ENCODE measurements around the gene TRIOBP.

The TRIOBP gene

DNA sequence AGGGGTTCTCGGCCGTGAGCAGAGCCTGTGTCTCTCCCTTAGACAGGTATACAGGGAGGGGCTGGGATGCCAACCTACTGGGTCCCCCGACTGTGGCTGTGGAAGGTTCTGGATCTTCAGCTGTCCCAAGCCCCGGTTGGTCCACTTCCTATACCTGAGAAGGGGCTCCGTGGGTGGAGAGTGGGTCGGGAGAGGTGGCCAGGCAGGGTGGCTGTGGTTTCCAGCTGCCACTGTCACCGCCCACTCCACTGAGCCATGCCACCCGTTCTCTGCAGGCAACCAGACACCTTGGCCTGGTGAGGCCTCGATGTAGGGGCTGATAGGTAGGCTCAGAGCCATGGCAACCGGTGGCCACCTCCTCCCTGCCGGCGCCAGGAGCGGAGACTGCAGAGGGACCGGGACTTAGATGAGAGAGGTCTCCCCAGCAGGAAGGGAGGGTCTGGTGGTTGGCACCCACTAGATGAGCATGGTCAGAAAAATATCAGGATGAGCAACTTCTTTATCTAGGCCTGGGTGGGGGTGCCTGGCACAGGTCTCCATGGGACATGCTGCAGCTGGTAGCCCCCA is 53.8 kb downstream of the TRIOBP start:
- no peak for DNase-seq

DNA sequence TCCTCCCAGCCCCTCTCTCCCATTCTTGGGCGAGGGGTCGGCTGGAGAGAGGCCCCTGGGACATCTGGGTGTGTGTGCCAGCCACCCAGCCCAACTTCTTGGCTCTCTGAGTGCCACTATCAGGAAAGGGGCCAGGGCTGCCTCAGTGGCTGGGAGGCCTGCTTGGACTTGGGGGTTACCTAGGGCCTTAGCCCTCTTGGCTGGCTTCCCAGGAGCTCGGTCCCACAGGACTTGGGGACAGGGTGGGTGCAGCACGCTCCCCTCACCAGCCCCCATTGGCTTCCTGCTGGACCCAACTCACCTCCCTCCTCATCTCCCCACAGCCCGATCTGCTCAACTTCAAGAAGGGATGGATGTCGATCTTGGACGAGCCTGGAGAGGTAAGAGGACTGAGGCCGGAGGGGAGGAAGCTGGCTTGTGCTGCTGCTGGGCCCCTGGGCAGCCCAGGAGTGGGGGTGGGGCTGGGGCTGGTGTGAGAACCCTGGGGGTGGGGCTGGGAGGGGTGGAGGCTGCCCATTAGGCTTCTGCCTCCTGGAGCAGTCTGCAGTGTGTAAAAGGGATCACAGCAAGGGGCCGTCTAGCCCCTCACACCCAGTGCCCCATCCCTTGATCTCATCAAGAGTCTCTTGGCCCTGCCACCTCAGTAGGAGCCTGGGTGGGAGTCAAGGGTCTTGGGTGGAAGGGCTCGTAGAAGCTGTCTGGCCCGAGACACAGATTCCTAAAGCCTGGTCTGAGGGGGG is 54.8 kb downstream of the TRIOBP start:
- no peak for DNase-seq

DNA sequence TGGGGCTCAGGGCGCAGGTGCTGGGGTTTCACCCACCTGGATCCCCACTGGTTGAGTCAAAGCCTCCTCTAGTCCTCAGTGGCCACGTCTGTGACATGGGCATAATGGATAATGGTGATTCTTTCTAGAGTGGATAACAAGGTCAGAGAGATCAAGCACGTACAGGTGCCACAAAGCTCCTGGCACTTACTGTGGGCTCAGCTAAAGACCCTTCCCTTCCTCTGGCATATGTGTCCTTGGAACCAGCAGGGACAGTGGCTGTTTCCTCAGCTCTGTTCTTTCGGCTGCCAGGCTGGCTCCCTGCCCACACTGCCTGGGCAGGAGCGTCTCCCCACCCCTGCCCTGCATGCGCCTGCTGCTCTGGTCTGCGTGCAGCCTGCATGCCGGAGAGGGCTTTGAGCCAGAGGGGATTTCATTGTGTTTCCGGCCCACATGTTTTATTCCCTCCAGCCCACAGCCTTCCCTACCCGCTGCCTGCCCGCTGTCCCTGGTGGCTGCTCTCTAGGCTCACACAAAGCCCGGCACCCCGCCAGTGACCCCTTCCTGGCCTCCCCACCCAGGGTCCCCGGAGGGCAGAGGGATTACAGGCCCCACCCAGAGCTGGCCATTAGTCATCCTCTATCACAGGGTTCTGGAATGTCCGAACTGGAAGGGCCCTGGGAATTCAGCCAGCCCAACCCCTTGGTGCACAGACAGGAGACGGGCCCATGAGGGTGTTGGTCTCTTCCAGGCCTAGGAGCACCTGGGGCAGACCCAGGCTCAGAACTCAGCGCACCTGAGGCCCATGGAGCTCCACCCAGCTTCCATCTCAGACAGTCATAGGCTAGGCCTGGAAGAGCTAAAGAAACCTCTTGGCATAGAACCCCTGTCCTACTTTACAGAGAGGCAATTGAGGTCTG is 55.6 kb downstream of the TRIOBP start:
- no peak for DNase-seq

DNA sequence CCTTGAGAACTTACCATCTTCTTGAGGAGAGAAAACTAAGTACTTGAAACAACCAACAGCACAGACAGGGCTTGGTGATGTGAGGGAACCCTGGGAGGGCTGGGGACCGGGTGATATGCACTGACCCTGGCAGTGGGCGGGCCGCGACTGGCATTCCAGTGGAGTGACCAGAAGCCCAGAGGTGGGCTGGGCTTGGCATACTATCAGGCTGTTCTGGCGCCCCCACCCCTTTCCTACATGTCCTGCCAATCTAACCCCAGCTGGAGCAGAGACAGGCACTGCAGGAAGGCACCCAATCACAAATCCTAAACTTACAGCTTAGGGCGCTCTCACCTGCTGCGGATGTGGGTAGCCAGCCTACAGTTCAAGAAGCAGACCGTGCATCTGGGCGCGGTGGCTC is 56.9 kb downstream of the TRIOBP start:
- DNase-seq: no peak

DNA sequence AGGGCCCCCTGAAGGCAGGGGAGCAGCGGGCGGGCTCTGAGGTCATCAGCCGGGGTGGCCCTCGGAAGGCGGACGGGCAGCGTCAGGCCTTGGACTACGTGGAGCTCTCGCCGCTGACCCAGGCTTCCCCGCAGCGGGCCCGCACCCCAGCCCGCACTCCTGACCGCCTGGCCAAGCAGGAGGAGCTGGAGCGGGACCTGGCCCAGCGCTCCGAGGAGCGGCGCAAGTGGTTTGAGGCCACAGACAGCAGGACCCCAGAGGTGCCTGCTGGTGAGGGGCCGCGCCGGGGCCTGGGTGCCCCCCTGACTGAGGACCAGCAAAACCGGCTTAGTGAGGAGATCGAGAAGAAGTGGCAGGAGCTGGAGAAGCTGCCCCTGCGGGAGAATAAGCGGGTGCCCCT is 60.8 kb downstream of the TRIOBP start:
- no peak for DNase-seq

DNA sequence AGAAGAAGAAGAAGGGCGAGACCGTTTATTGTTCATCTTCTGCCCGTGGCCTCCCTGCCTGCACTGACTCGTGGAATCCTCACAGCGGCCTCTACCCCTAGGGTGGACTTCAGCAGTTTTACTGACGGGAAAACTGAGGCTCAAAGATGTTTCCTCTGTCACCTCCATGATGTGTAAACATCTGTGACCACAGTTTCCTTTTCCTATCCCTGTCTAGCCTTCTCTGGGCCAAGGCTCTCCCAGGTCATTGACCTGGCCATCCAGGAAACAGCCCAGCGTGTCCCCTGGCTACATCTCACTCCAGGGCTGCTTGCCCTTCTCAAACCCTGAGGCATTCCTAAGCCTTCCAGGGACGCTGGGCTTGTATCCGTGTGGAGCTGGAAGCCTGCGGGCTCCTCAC is 61.8 kb downstream of the TRIOBP start:
- no peak for DNase-seq

DNA sequence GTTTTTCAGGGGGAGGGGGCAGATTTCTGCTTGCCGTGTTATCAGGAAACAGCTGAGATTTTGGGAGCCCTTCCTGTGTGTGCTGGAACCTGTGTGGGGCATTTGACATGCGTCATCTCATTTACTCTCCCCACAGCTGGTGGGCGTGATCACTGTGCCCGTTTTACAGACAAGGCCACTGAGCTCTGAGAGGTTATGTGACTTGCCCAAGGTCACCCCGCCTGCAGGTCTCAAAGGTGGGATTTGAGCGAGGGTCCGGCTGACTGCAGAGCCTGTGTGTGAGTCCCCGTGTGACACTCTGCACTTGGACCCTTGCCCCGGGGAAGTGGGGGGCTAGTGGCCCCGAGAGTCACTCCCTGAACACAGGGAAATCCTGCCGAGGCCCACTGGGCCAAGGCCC is 62.4 kb downstream of the TRIOBP start:
- no peak for DNase-seq

DNA sequence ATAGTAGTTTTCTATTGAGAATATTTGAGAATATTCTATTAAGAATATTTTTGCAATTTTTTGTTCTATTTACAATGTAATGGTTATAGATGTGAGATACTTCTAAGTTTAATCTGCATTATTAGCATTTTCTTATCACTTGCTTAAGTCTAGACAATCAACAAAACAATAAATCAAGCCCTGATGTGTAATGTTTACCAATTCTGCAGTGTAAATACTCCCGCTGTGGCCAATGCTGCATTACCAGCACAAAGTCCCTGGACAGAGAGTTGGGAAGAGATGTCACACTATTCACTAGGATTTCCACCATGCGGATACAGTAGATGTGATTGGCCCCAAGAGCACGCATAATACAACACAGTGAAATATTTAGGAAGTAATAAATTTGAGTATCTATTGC is 63.3 kb downstream of the TRIOBP start:
- no peak for DNase-seq

DNA sequence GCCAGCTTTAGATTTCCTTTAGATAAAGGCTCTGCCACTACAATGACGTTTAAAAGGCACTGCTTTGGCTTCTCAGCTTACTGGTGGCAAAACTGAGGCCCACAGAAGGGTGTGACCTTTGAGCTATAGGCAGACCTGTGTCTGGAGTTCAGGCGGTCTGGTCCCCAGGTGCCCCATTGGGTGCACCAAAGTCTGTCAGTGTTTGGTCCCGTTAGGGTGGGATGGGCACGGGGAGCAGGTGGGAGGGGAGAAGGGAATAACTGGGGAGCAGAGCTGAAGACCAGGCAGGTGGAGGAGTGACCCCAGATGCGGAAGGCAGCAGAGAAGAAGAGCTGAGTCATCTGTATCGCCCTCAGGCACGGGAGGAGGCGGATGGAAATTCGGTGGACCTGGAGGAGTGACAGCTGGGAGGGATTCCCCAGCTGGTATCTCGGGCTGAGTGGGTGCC is 65.6 kb downstream of the TRIOBP start:
- no peak for DNase-seq

DNA sequence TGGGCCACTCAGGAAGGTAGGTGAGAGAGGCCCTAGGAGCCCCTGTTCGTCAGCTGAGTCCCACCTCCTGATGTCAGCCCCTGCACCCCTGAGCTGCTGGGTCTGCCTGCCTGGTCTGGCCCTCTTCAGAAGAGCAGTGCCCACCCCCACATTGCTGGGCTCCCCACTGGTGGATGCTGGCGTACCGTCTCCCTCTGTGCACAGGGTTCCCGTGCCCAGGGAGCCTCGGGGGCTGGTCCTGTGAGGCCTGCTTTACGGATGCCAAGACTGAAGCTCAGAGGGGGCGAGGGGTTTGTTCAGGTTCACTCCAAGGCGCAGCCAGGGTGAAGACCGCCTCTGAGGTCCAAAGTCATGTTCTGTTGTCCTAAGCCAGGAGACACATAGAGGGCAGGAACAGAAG is 66.2 kb downstream of the TRIOBP start:
- DNase-seq: no peak

DNA sequence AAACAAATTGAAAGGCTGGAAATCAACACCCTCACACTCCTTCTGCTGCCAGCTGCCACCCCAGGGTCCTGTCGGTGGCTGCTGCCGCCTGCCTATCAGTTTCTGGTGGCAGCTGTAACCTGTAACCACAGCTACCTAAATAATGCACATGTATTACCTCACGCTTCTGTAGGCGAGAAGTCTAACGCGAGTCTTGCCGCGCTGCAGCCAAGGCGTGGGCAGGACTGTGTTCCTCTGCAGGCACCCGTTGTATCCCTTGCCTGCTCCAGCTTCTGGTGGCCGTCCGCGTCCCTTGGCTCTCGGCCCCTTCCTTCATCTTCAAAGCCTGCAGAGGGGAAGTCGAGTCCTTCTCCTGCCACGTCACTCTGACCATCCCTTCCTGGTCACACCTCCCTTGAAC is 66.8 kb downstream of the TRIOBP start:
- no peak for DNase-seq

DNA sequence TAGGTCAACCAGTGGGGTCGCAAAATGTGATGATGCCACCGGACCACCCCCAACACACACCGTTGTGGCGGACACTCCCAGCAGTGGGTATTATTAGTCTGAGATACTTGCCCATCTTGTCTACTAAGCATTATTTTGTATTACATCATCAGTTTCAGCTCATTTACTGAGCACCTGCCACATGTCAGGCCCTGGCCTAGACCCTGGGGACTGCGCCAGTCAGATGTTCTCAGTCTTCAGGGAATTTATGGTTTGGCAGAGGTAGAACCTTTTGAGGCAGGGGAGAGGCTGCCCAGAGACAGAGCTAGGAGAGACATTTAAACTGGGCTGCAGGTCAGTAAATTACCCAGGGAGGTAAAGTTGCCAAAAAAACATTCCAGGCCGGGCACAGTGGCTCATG is 67.8 kb downstream of the TRIOBP start:
- DNase-seq: no peak

DNA sequence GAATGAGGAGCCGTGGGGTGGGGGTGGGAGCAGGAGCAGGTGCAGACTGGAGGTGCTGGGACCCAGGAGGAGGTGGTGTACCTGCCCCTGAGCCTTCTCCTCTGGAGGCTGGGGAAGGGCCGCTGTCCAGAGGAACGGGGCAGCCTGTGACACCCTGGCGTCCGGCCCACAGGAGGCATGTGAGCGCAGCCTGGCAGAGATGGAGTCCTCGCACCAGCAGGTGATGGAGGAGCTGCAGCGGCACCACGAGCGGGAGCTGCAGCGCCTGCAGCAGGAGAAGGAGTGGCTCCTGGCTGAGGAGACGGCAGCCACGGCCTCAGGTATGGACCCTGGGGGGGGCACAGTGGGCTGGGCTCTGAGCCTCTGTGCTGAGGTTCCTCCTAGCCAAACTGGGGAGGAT is 68.7 kb downstream of the TRIOBP start:
- DNase-seq: no peak

DNA sequence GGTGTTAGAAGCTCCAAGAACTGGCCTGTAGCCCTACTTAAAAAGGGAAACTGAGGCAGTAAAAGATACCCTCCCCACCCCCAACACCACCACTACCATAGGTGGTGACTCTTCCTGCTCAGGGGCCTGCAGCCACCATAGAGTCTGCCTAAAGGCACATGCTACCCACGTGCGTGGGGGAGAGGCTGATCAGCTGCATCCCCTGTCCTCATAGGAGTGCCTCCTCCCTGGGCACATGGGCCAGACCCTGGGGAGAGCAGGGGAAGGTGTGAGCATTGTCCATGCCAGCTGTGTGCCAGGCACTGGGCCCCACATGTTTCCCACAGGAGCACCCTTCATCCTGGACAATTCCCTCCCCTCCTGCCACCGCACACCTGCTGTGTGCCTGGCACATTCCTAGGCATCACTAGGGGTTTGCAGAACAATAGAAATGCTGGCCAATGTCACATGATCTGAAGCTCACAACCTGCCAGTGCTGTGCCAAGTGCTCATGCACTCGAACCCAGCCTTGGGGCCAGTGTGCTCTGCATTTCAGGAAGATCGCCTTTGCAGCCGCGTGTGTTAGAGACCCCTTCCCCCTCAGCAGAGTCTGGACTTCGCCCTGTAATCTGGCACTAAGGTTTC is 69.2 kb downstream of the TRIOBP start:
- DNase-seq: no peak

DNA sequence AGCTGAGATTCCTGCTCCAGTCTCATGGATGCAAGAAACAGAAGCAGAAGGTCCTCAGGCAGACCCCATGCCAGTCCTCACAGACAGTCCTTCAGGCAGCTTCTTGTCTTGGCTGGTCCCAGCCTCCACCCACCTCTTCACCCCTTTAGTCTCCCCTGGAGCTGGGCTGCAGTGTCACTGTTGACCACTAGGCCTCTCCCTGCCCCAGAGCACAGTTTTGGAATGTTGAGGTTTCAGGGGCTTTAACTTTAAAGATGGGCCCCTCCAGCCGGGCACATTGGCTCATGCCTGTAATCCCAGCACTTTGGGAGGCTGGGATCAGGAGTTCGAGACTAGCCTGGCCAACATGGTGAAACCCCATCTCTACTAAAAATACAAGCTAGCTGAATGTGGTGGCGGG is 71.4 kb downstream of the TRIOBP start:
- no peak for DNase-seq

DNA sequence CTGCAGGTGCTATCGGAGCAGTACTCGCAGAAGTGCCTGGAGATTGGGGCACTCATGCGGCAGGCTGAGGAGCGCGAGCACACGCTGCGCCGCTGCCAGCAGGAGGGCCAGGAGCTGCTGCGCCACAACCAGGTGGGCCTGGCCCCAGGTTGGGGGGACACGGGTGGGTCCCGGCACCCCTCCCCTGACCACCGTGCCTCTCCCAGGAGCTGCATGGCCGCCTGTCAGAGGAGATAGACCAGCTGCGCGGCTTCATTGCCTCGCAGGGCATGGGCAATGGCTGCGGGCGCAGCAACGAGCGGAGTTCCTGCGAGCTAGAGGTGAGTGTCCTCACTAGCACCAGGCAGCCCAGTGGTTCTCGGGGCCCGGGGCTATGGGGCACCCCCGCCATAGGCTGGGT is 72.2 kb downstream of the TRIOBP start:
- no peak for DNase-seq

DNA sequence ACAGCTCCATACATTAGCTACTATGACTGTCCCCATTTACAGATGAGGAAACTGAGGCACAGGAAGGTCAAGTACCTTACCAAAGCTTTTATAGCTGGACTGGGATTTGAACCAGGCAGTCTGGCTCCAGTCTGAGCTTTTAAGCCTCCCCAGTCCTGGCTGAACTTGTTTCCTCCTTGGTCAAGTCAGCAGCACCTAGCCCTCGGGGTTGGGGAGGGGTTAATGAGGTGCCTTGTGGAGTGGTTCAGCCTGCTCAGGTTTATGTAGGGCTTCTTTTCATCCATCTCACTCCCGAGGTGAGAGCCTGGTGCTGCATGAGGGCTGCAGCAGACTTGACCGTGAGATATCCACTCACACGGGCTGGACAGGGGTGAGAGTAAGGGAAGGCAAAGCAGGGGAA is 74.2 kb downstream of the TRIOBP start:
- DNase-seq: no peak

DNA sequence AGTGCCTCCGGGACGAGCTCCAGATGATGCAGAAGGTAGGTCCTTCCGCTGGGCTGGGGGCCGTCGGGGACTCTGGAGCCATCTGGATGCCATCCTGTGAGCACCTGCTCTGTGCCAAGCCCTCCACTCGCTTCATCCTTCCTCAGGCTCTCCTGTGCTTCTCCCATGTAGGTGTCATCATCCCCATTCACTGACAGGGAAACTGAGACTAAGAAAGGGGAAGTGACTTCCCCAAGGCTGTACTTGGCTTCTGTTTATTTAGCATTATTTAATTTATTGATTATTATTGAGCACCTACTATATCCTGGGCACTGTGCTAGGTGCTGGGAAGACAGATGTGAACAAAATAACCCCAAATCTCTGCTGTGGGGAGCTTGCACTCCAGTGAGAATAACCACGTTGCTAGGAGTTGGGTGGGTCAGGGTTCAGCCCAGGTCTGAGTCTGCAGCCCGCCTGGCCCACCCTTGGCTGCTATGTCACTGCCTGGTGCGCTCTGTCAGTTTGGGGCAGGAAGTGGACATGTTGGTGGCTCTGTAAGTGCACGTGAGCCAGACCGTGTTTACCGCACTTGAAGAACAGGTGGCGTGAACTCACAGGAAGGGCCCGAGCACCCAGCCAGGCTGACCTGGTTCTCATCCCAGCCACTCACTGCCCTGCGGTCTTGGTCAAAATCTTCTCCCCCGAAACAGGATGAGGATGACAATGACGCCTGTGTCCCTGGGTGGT is 75.0 kb downstream of the TRIOBP start:
- no peak for DNase-seq

DNA sequence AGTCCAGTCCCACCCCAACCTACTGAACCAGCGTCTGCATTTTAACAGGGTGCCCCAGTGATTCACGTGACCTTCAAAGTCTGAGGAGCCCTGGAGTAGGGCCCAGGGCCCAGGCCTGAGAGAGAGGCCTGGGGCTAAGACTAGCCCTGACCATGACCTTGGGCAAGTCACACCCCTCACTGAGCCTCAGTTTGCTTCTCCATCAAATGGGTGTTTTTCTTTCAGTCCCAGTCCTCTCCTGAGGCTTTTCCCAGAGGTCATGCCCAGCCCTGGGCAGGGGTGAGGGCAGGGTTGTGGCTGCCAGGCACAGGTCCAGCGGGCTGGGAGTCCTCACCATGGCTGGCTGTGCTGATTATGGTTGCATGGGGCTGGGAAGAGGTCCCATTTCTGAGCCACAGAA is 77.9 kb downstream of the TRIOBP start:
- no peak for DNase-seq

DNA sequence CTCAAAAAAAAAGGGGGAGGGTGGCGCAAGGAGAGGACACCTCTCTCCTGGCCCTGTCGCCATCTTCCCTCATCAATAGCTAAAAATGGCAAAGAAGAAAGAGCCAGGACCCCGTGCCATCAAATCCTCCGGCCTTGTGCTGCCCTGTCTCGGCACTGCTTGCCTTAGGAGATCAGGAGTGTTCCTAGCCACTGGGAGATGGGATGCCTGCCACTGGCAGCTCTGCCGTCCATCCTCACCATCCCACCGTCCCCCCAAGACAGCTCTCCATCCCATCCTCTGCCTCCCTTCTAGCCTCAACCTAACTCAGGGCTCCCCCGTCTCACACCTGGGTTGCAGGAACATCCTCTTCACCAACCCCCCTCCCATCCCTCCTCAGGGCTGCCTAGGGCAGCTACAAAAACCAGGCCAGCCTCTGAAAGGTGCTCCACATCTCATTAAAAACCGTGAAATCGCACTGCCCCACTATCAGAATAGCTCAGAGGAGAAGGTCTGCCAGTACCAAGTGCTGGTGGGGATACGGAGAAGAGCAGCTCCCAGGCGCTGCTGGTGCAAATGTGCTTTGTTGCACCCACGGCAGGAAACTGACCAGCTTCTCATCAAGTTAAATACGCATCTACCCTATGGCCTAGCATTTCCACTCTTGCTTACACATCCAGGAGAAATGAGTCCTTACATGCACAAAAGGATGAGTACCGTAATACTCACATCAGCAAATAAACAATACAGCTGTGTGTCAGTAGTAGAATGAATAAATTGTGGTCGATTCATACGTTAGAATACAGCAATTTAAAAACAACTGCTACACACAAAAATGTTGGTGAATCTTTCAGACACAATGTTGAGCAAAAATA is 79.2 kb downstream of the TRIOBP start:
- no peak for DNase-seq

DNA sequence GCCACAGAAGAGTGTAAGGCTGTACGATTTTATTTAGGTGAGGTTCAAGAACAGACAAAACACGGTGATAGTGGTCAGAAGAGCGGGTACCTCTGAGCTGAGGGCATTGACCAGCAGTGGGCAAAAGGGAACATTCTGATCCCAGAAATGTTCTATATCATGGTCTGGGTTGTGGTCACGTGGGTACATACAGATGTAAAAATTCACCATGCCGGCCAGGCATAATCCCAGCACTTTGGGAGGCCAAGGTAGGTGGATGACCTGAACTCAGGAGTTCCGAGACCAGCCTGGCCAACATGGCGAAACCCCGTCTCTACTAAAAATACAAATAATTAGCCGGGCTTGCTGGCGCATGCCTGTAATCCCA is 79.8 kb downstream of the TRIOBP start:
- no peak for DNase-seq

DNA sequence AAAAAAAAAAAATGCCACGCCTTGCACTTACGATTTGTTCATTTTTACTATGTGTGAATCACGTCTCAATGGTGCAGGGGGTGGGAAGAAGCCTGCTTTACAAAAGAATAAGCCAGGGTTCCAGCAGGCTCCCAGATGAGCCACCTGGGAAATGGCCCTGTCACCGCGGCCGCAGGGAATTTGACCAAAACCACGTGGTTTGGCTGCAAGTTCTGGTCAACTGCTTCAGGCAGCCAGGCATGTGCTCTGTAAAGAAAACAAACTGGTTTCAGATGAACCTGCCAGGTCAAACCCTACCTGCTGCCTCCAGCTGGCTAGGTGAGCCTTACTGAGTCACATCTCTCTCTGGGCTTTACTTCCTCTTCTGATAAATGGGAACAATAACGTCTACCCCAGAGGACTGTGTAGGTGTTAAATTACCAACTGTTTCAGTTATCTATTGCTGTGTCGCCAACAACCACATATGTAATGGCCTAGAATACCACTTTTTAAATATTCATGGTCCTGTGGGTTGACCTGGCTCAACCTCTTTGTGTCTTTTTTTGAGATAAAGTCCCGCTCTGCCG is 80.4 kb downstream of the TRIOBP start:
- no peak for DNase-seq
